Activated B cell treated with CpG ODN at 0.5 μM for 24 hours (primary cell): ENCODE measurements around the gene SYNPO2. TPM values are rescaled to one million over a fixed set of nuclear protein-coding genes. Genes with fewer than 3 reads are reported as not detected.

ENCODE experiments used
- ATAC-seq: fragments of 200-7000 bp; cut with Tn5 transposase; one replicate; pipeline ENCODE4 v1.10.0; 2021; ENCODE audit warnings: low read depth, mild to moderate bottlenecking, moderate library complexity
- CTCF ChIA-PET: fragments of 350-600 bp; sonication (Branson Sonifier 250); formaldehyde crosslinking; loops from one replicate; lab custom pipeline; 2021; ENCODE audit warnings: antibody characterized with exemption; lab: Charles Lee
- POLR2A ChIA-PET: fragments of 350-600 bp; sonication (Branson Sonifier 250); formaldehyde crosslinking; loops from one replicate; lab custom pipeline; 2021; ENCODE audit warnings: antibody characterized with exemption; lab: Charles Lee
- DNase-seq: peaks from one replicate; pipeline ENCODE4 v3.0.0; 2022
- H3K27ac Mint-ChIP-seq: one replicate; pipeline ENCODE4 v1.8.0; 2020; ENCODE audit warnings: mixed read lengths
- H3K27me3 Mint-ChIP-seq: one replicate; pipeline ENCODE4 v1.8.0; 2021; ENCODE audit warnings: mixed read lengths
- H3K36me3 Mint-ChIP-seq: one replicate; pipeline ENCODE4 v1.8.0; 2021; ENCODE audit warnings: low read depth, mixed read lengths
- H3K4me1 Mint-ChIP-seq: one replicate; pipeline ENCODE4 v1.8.0; 2021; ENCODE audit warnings: mixed read lengths
- H3K4me3 Mint-ChIP-seq: one replicate; pipeline ENCODE4 v1.8.0; 2020; ENCODE audit warnings: mild to moderate bottlenecking, mixed read lengths
- H3K9me3 Mint-ChIP-seq: one replicate; pipeline ENCODE4 v1.8.0; 2020; ENCODE audit warnings: mixed read lengths
- intact Hi-C: fragments of 100-400 bp; cut with micrococcal nuclease; formaldehyde crosslinking; loops from one replicate; pipeline ENCODE4 v1.15.1; 2024
- total RNA-seq: library from RNA; stranded (reverse); gene quantifications from 2 replicates; pipeline ENCODE4 v1.2.3, GENCODE V29; 2022
- TF ChIP-seq, protein P1 (sequence below): fragments of 200-600 bp; IDR thresholded peaks from one replicate; pipeline ENCODE4 v1.8.0; 2022; ENCODE audit warnings: antibody characterized with exemption, mild to moderate bottlenecking

SYNPO2 gene
- total RNA-seq, 1 donor from 2014 or later = 0.18 TPM

DNA sequence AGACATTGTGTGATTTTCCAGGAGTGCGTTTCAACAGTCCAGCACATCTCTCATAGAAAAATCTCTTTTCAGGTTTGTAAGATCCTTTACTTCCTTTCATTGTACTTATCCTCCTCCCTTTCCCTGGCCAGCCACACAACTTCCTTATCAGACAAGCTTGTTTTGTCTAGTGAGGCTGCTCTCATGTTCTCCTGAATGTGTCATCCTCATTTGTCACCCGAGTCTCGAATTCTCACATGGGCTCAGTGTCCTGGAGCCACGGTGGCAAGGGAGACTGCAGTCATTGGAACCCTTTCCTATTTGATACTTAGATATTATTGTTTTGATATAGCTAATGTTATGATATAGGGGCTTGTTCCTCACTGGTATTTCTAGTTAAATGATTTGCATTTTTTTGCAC lies 16.9 kb downstream of the SYNPO2 start:
- ATAC-seq (no peak), DNase-seq (no peak)
- H3K27ac Mint-ChIP-seq = no peak overlapping the region
- H3K4me3 Mint-ChIP-seq = no peak overlapping the region
- no peaks in the 10 kb centered on the region for H3K4me1 Mint-ChIP-seq
- peaks cover 13% of the 10 kb centered on the region for H3K27me3 Mint-ChIP-seq
- H3K9me3 Mint-ChIP-seq = no peaks in the 10 kb centered on the region
- ChIA-PET POLR2A (no interaction called here), CTCF (no interaction called here)
- intact Hi-C loops = no loop called here
- TF ChIP-seq, protein P1, sequence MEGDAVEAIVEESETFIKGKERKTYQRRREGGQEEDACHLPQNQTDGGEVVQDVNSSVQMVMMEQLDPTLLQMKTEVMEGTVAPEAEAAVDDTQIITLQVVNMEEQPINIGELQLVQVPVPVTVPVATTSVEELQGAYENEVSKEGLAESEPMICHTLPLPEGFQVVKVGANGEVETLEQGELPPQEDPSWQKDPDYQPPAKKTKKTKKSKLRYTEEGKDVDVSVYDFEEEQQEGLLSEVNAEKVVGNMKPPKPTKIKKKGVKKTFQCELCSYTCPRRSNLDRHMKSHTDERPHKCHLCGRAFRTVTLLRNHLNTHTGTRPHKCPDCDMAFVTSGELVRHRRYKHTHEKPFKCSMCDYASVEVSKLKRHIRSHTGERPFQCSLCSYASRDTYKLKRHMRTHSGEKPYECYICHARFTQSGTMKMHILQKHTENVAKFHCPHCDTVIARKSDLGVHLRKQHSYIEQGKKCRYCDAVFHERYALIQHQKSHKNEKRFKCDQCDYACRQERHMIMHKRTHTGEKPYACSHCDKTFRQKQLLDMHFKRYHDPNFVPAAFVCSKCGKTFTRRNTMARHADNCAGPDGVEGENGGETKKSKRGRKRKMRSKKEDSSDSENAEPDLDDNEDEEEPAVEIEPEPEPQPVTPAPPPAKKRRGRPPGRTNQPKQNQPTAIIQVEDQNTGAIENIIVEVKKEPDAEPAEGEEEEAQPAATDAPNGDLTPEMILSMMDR = no peak
- H3K36me3 Mint-ChIP-seq = no peaks in the 10 kb centered on the region

GRCh38 chr4:118909173-118909956 lies 20.7 kb downstream of the SYNPO2 start:
- CTCF ChIA-PET = interaction anchor here (0.6 kb wide), 1 partner anchor 637 kb away, joined by 4 read pairs; no protein-coding TSS in a partner anchor
- Mint-ChIP-seq H3K36me3 (no peaks in the 10 kb centered on the region), H3K27ac (no peak overlapping the region), H3K27me3 (peaks cover 23% of the 10 kb centered on the region), H3K9me3 (no peaks in the 10 kb centered on the region), H3K4me1 (no peaks in the 10 kb centered on the region), H3K4me3 (no peak overlapping the region)
- POLR2A ChIA-PET = no interaction called here
- TF ChIP-seq, protein P1 = no peak
- no peak for ATAC-seq
- intact Hi-C loops = no loop called here
- no peak for DNase-seq

DNA sequence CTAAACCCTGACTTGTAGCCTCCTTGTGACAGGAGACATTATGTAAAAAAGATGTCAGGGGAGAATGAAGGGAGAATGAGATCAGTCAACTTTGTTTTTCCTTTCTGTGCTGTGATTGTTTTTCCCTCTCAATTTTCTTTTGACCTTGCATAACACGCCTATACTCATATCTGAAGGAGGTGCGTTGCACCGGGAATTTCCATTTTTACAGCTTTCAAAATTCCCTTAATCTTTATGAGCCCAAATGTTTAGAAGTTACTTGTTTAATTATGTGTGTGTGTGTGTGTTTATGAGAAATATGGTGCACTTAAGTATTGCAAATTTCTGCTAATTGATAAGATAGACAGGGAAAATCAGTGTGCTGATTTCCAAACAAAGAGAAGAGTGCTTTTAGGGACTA lies 21.6 kb downstream of the SYNPO2 start:
- CTCF ChIA-PET = no interaction called here

DNA sequence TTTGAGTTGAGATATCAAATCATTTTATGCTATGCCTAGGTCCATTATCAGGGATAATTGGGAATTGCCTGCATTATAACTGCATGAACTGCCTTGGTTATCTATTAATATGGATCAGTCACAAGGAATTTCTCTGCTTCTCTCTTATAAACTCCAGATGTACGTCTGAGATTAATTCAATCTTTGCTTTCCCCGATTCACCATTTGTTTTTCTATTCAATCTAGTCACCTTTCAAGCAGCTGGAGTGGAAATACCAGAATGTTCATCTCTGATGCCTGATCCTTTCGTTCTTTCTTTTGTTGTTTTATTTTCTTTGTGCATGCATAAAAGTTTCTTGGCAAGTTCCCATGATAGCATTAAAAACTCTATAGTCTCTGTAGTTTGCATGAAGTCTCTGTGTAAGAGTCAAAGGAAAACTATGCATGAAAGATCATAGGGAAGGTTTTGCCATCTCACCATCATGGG lies 22.6 kb downstream of the SYNPO2 start:
- intact Hi-C loops = no loop called here
- no peak overlapping the region for H3K27ac Mint-ChIP-seq
- H3K4me3 Mint-ChIP-seq = no peak overlapping the region
- TF ChIP-seq, protein P1 = no peak
- H3K36me3 Mint-ChIP-seq = no peaks in the 10 kb centered on the region
- DNase-seq (no peak), ATAC-seq (no peak)
- H3K4me1 Mint-ChIP-seq = no peaks in the 10 kb centered on the region
- no peaks in the 10 kb centered on the region for H3K9me3 Mint-ChIP-seq
- H3K27me3 Mint-ChIP-seq = peaks cover 23% of the 10 kb centered on the region
- ChIA-PET CTCF (no interaction called here), POLR2A (no interaction called here)

More for the DNA sequence above, 21.6 kb downstream of the SYNPO2 start:
- H3K36me3 Mint-ChIP-seq = no peaks in the 10 kb centered on the region
- H3K27ac Mint-ChIP-seq = no peak overlapping the region
- intact Hi-C loops = no loop called here
- ATAC-seq (no peak), DNase-seq (no peak)
- peaks cover 23% of the 10 kb centered on the region for H3K27me3 Mint-ChIP-seq
- H3K4me1 Mint-ChIP-seq = no peaks in the 10 kb centered on the region
- no peak overlapping the region for H3K4me3 Mint-ChIP-seq
- TF ChIP-seq, protein P1 = no peak
- no peaks in the 10 kb centered on the region for H3K9me3 Mint-ChIP-seq
- POLR2A ChIA-PET = no interaction called here

GRCh38 chr4:118915468-118915867 lies 26.8 kb downstream of the SYNPO2 start:
- TF ChIP-seq, protein P1 = no peak
- POLR2A ChIA-PET = no interaction called here
- peaks cover 18% of the 10 kb centered on the region for H3K27me3 Mint-ChIP-seq
- intact Hi-C loops = no loop called here
- no peak overlapping the region for H3K4me3 Mint-ChIP-seq
- no peaks in the 10 kb centered on the region for H3K4me1 Mint-ChIP-seq
- DNase-seq = no peak
- no peaks in the 10 kb centered on the region for H3K9me3 Mint-ChIP-seq
- CTCF ChIA-PET = no interaction called here
- no peak overlapping the region for H3K27ac Mint-ChIP-seq
- H3K36me3 Mint-ChIP-seq = no peaks in the 10 kb centered on the region
- ATAC-seq = no peak
